GM12878 (cell line): ENCODE results near the gene P2RX4. TPM values are rescaled to one million over a fixed set of nuclear protein-coding genes. Genes with fewer than 3 reads are reported as not detected.
"Not testable (repeated sequence)": the region's sequence is repeated elsewhere in the genome, so short reads cannot be mapped to it uniquely, and the experiment has no call there.

ENCODE experiments used
- ATAC-seq: fragments of 200-7000 bp; cut with Tn5 transposase; 3 replicates; pipeline ENCODE4 v1.9.1; 2020; ENCODE audit warnings: mild to moderate bottlenecking, moderate library complexity
- BruUV-seq: library from RNA; stranded (reverse); fragments of 400-500 nt; replicated peaks from 2 replicates; lab custom pipeline; 2021; lab: Mats Ljungman, UMichigan
- CTCF ChIA-PET: fragments of 300-600 bp; sonication (Branson Sonifier 250); formaldehyde crosslinking; extraction: SDS; loops from one replicate; lab custom pipeline; 2021; ENCODE audit warnings: inconsistent platforms; lab: Yijun Ruan, JAX
- POLR2A ChIA-PET: fragments of 350-600 bp; formaldehyde crosslinking; extraction: SDS; loops from one replicate; lab custom pipeline; 2021; ENCODE audit warnings: inconsistent platforms; lab: Charles Lee
- RAD21 ChIA-PET: fragments of 300-600 bp; sonication (Branson Sonifier 250); formaldehyde crosslinking; loops from one replicate; lab custom pipeline; 2023; ENCODE audit warnings: antibody characterized with exemption; ENCODE audit not compliant: unreplicated experiment; lab: Charles Lee
- SMC1A ChIA-PET: fragments of 300-600 bp; sonication (Branson Sonifier 250); formaldehyde crosslinking; loops from one replicate; lab custom pipeline; 2023; ENCODE audit not compliant: unreplicated experiment, uncharacterized antibody; lab: Charles Lee
- DNase-seq: peaks from one replicate; pipeline ENCODE4 v3.0.0-alpha.2; 2011; ENCODE audit warnings: low read depth, low spot score
- FAIRE-seq: peaks from 3 replicates; lab custom pipeline; 2011; peaks lifted over from hg19 to GRCh38; lab: Jason Lieb, UNC
- H2AFZ ChIP-seq: 2 replicates; pipeline ENCODE4 v1.6.0; 2011; ENCODE audit warnings: low read depth, low read length, control low read depth; ENCODE audit not compliant: control insufficient read depth
- H3K27ac ChIP-seq: 2 replicates; pipeline ENCODE4 v1.5.1; 2011; ENCODE audit warnings: control low read depth; ENCODE audit not compliant: control insufficient read depth, insufficient read depth
- H3K27me3 ChIP-seq, 2 experiments: replicated peaks in 1 of 2; 2 replicates each; pipeline versions ENCODE4 v1.6.0 to v1.6.1; 2011; ENCODE audit warnings: low read length in 1 of 2; ENCODE audit not compliant: control insufficient read depth in 2 of 2, insufficient read depth in 2 of 2
- H3K36me3 ChIP-seq, 2 experiments: 2 replicates each; pipeline ENCODE4 v1.5.1; 2011; ENCODE audit warnings: low read length in 1 of 2; ENCODE audit not compliant: control insufficient read depth in 2 of 2, insufficient read depth in 2 of 2
- H3K4me1 ChIP-seq: 2 replicates; pipeline ENCODE4 v1.6.1; 2011; ENCODE audit warnings: mild to moderate bottlenecking, low read length, moderate library complexity, mixed read lengths; ENCODE audit not compliant: control insufficient read depth, insufficient read depth
- H3K4me2 ChIP-seq: 2 replicates; pipeline ENCODE4 v1.6.0; 2011; ENCODE audit warnings: control low read depth; ENCODE audit not compliant: control insufficient read depth, insufficient read depth
- H3K4me3 ChIP-seq: fragments of 200-600 bp; sonication (generic); 2 replicates; pipeline ENCODE4 v1.5.1; 2016
- H3K79me2 ChIP-seq: 2 replicates; pipeline ENCODE4 v1.6.0; 2011; ENCODE audit warnings: low read length; ENCODE audit not compliant: control insufficient read depth, insufficient read depth
- H3K9ac ChIP-seq: 2 replicates; pipeline ENCODE4 v1.8.0; 2011; ENCODE audit warnings: low read length, control low read depth, mixed read lengths; ENCODE audit not compliant: control insufficient read depth, insufficient read depth
- H3K9me3 ChIP-seq: replicated peaks from 3 replicates; pipeline ENCODE4 v1.5.1; 2011; ENCODE audit warnings: mild to moderate bottlenecking, low read length; ENCODE audit not compliant: control insufficient read depth, insufficient read depth
- H4K20me1 ChIP-seq: 2 replicates; pipeline ENCODE4 v1.6.0; 2011; ENCODE audit not compliant: control insufficient read depth, insufficient read depth
- DPF2 ChIP-seq: fragments of 450-650 bp; IDR thresholded peaks from 2 replicates; pipeline ENCODE4 v1.6.1; 2017; ENCODE audit warnings: mild to moderate bottlenecking
- HDAC2 ChIP-seq: fragments of 200-600 bp; sonication (generic); IDR thresholded peaks from 2 replicates; pipeline ENCODE4 v1.6.1; 2017
- NFYA ChIP-seq: IDR thresholded peaks from 2 replicates; pipeline ENCODE4 v1.6.1; 2011; ENCODE audit warnings: low read depth, mild to moderate bottlenecking, low read length, improper control_type of control experiment, borderline replicate concordance
- NR2C1 ChIP-seq: fragments of 450-650 bp; IDR thresholded peaks from 2 replicates; pipeline ENCODE4 v1.6.1; 2017; ENCODE audit warnings: antibody characterized with exemption, mild to moderate bottlenecking, moderate library complexity
- SRF ChIP-seq, 2 experiments: IDR thresholded peaks; 2 replicates each; pipeline ENCODE4 v1.6.1; 2011; ENCODE audit warnings: low read depth in 2 of 2, low read length in 2 of 2, mild to moderate bottlenecking in 1 of 2, moderate library complexity in 1 of 2
- WGBS: methylation state at CpG from one replicate; pipeline ENCODE4 v1.1.6; 2016; ENCODE audit warnings: low lambda C conversion rate; ENCODE audit not compliant: insufficient replicate concordance, insufficient coverage; ENCODE audit errors: missing lambda C conversion rate; 5-methylcytosine and 5-hydroxymethylcytosine counted together
- in situ Hi-C: fragments of 300-500 bp; cut with MboI; formaldehyde crosslinking; loops from 9 replicates; pipeline ENCODE4 v1.14.3; 2018; ENCODE audit warnings: mixed read lengths
- intact Hi-C: fragments of 100-400 bp; cut with micrococcal nuclease; formaldehyde crosslinking; loops from one replicate; pipeline ENCODE4 v1.14.2; 2022; ENCODE audit not compliant: unreplicated experiment
- polyA plus RNA-seq, 11 experiments: library from polyadenylated mRNA; depleted of rRNA in 4 of 11; unstranded in 6 of 11; stranded (reverse) in 5 of 11; fragments of >200 nt; fragmentation: Nextera tagmentation in 4 of 11; fragmentation: Illumina TruSeq in 1 of 11; extraction: Ambion mirVana in 4 of 11; extraction: Trizol in 1 of 11; gene quantifications; 1 replicate in 1 of 11; 2 replicates in 10 of 11; pipeline versions ENCODE4 v1.2.1 to v1.2.3, GENCODE V29; 2011 to 2016; ENCODE audit warnings: inconsistent platforms in 2 of 11, missing spikeins in 2 of 11, low read depth in 1 of 11
- total RNA-seq, 4 experiments: library from RNA; depleted of rRNA in 3 of 4; stranded (reverse); fragments of >200 nt in 3 of 4; fragmentation: Illumina TruSeq in 1 of 4; extraction: Trizol in 1 of 4; gene quantifications; 2 replicates each; pipeline versions ENCODE4 v1.2.1 to v1.2.3, GENCODE V29; 2013 to 2021
- TF ChIP-seq, protein P1 (sequence below): fragments of 450-650 bp; IDR thresholded peaks from 2 replicates; pipeline ENCODE4 v1.6.1; 2016; ENCODE audit warnings: mild to moderate bottlenecking, moderate library complexity, borderline replicate concordance

P2RX4 gene
- total and polyA plus RNA-seq, 10 of the 15 experiments (the other 5 are each of a cell fraction or from before 2014, with no cell fraction given), result 9.0 to 43.4 (median 20.5) TPM

DNA sequence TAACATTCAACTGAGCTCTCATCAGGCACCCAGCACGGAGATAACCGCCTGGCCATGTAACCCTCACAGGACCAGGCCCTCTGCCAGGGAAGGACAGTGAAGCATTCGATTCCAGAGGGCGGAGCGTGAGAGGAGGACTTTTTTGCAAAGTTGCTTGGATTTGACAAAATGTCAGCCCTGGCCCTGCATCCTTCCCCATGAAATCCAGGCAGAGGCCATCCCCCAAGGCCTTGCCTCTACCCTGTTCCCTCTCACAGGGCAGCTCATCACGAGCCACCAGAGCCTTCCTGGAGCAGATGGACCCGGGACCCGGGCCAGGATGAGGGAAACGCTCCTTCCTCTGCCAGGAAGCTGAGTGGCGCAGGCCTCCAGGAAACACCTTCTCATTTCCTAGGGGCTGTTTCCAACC lies 69.6 kb downstream of the P2RX4 start (continued):
- TF ChIP-seq, protein P1, sequence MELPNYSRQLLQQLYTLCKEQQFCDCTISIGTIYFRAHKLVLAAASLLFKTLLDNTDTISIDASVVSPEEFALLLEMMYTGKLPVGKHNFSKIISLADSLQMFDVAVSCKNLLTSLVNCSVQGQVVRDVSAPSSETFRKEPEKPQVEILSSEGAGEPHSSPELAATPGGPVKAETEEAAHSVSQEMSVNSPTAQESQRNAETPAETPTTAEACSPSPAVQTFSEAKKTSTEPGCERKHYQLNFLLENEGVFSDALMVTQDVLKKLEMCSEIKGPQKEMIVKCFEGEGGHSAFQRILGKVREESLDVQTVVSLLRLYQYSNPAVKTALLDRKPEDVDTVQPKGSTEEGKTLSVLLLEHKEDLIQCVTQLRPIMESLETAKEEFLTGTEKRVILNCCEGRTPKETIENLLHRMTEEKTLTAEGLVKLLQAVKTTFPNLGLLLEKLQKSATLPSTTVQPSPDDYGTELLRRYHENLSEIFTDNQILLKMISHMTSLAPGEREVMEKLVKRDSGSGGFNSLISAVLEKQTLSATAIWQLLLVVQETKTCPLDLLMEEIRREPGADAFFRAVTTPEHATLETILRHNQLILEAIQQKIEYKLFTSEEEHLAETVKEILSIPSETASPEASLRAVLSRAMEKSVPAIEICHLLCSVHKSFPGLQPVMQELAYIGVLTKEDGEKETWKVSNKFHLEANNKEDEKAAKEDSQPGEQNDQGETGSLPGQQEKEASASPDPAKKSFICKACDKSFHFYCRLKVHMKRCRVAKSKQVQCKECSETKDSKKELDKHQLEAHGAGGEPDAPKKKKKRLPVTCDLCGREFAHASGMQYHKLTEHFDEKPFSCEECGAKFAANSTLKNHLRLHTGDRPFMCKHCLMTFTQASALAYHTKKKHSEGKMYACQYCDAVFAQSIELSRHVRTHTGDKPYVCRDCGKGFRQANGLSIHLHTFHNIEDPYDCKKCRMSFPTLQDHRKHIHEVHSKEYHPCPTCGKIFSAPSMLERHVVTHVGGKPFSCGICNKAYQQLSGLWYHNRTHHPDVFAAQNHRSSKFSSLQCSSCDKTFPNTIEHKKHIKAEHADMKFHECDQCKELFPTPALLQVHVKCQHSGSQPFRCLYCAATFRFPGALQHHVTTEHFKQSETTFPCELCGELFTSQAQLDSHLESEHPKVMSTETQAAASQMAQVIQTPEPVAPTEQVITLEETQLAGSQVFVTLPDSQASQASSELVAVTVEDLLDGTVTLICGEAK, result no peak
- TF ChIP-seq NR2C1, result no peak
- TF ChIP-seq HDAC2, result no peak
- no peak for TF ChIP-seq DPF2
- no peak for TF ChIP-seq SRF (IDR thresholded peaks at IDR 0.05; ENCODE audit: low read depth in 2 of 2, low read length in 2 of 2)
- TF ChIP-seq NFYA, result no peak

DNA sequence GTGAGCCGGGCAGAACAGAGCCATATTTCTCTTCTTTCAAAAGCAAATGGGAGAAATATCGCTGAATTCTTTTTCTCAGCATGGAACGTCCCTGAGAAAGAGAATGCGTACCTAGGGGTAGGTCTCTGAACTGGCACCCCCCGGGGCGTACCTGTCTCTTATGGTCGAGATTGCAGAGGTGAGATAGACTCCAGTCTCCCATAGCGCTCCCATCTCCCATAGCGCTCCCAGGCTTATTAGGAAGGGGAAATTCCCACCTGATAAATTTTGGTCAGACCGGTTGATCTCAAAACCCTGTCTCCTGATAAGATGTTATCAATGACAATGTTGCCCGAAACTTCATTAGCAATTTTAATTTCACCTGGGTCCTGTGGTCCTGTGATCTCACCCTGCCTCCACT lies 70.6 kb downstream of the P2RX4 start:
- in situ Hi-C loops, ATAC-seq, H3K36me3 ChIP-seq, intact Hi-C loops, H3K9me3 ChIP-seq, DNase-seq, H3K79me2 ChIP-seq, BruUV-seq, H3K4me2 ChIP-seq, H3K4me3 ChIP-seq, CTCF ChIA-PET, H2AFZ ChIP-seq, H3K9ac ChIP-seq, RAD21 ChIA-PET, FAIRE-seq, H3K4me1 ChIP-seq, H3K27ac ChIP-seq, H4K20me1 ChIP-seq, SMC1A ChIA-PET, POLR2A ChIA-PET, H3K27me3 ChIP-seq: not testable (repeated sequence)
- WGBS, result 99% methylated on average over 11 of the region's 11 CpGs

DNA sequence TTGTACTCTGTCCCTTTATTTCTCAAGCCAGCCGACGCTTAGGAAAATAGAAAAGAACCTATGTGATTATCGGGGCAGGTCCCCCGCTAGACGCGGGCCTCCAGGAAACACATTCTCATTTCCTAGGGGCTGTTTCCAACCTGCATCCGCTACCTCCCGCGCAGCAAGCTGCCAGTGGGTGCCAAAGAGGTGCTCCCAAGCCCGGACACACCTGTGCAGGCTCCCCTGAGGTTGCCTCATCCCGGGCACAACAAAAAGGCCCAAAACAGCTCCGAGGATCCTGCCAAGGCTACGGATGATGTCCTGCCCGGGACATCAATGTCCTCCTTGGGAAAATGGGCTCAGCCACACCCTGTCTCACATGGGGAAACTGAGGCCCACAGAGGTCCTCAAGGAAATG lies 71.2 kb downstream of the P2RX4 start:
- H3K79me2 ChIP-seq, BruUV-seq, CTCF ChIA-PET, RAD21 ChIA-PET, H3K4me3 ChIP-seq, H3K9ac ChIP-seq, intact Hi-C loops, POLR2A ChIA-PET, H4K20me1 ChIP-seq, in situ Hi-C loops, H3K27ac ChIP-seq, H2AFZ ChIP-seq, H3K27me3 ChIP-seq, FAIRE-seq, ATAC-seq, H3K36me3 ChIP-seq, DNase-seq, H3K4me1 ChIP-seq, H3K9me3 ChIP-seq, H3K4me2 ChIP-seq, SMC1A ChIA-PET: not testable (repeated sequence)
- WGBS, result 97% methylated on average over 14 of the region's 14 CpGs
